Measurements from ENCODE around the gene NRROS. TPM values are rescaled to one million over a fixed set of nuclear protein-coding genes. Genes with fewer than 3 reads are reported as not detected.

The NRROS gene
- total RNA-seq, 2 donors from 2014 or later, result 2.1 to 3.2 TPM

DNA sequence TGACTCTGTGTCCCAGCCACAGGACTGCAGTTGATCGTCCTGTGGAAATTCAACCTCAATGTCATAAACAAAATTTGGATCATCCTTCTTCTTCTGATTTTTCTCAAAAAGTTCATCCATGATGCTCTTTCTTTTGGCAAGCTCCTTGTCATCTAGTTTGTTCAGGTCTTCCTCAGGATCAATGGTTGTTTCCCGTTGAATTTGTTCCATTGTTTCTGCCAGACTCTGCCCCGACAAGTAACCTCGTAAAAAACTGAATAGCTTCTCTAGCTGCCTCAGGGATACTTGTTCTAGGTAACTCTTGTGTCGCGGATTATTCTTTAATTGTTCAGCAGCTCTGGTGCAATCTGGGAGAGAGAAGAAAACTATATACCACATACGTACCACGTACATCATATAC is 68.1 kb downstream of the NRROS start:
- Histone ChIP-seq H3K4me1 (ENCODE audit: control insufficient read depth, insufficient read depth, low read length) (no peaks in the 10 kb centered on the region), H3K36me3 (ENCODE audit: control insufficient read depth, insufficient read depth, low read length) (no peaks in the 10 kb centered on the region), H3K4me3 (ENCODE audit: low read length) (no peak overlapping the region), H3K27me3 (ENCODE audit: control insufficient read depth, insufficient read depth, low read length, poor library complexity, severe bottlenecking) (no peaks in the 10 kb centered on the region), H3K27ac (ENCODE audit: low read depth, low read length) (no peak overlapping the region), H3K9ac (ENCODE audit: extremely low read depth, low read length, poor library complexity, severe bottlenecking) (no peak overlapping the region), H3K9me3 (ENCODE audit: control insufficient read depth, low read length) (no peaks in the 10 kb centered on the region)
- Mint-ChIP-seq H3K4me3 (no peak overlapping the region), H3K27me3 (ENCODE audit: insufficient read depth) (peaks cover 6% of the 10 kb centered on the region), H3K4me1 (peaks cover 7% of the 10 kb centered on the region), H3K9me3 (no peaks in the 10 kb centered on the region), H3K36me3 (ENCODE audit: low read depth) (no peaks in the 10 kb centered on the region), H3K27ac (no peak overlapping the region)
- DNase-seq, result no peak
- TF ChIP-seq CTCF (conservative IDR thresholded peaks at IDR 0.05), result no peak
- WGBS, 2 experiments (ENCODE audit: insufficient coverage in 1 of 2, insufficient read length in 1 of 2), result 75 to 95% methylated on average over 4 to 6 of the region's 8 CpGs

GRCh38 chr3:196708467-196708866 is 69.0 kb downstream of the NRROS start:
- no peak for TF ChIP-seq CTCF (conservative IDR thresholded peaks at IDR 0.05)
- no peak overlapping the region for H3K27ac Mint-ChIP-seq
- WGBS, 2 experiments (ENCODE audit: insufficient coverage in 1 of 2, insufficient read length in 1 of 2), result 94 to 96% methylated on average over 5 to 7 of the region's 7 CpGs

More at GRCh38 chr3:196708467-196708866, 69.0 kb downstream of the NRROS start:
- no peaks in the 10 kb centered on the region for H3K9me3 ChIP-seq (ENCODE audit: control insufficient read depth, low read length)
- Mint-ChIP-seq H3K9me3 (no peaks in the 10 kb centered on the region), H3K27me3 (ENCODE audit: insufficient read depth) (peaks cover 6% of the 10 kb centered on the region), H3K4me3 (no peak overlapping the region), H3K36me3 (ENCODE audit: low read depth) (no peaks in the 10 kb centered on the region), H3K4me1 (peaks cover 10% of the 10 kb centered on the region)
- H3K27me3 ChIP-seq (ENCODE audit: control insufficient read depth, insufficient read depth, low read length, poor library complexity, severe bottlenecking), result no peaks in the 10 kb centered on the region
- no peak overlapping the region for H3K9ac ChIP-seq (ENCODE audit: extremely low read depth, low read length, poor library complexity, severe bottlenecking)
- H3K27ac ChIP-seq (ENCODE audit: low read depth, low read length), result no peak overlapping the region
- H3K4me1 ChIP-seq (ENCODE audit: control insufficient read depth, insufficient read depth, low read length), result no peaks in the 10 kb centered on the region
- DNase-seq, result no peak
- H3K4me3 ChIP-seq (ENCODE audit: low read length), result no peak overlapping the region
- no peaks in the 10 kb centered on the region for H3K36me3 ChIP-seq (ENCODE audit: control insufficient read depth, insufficient read depth, low read length)

Other genes with a start within 250 kb of the NRROS start
- 100 to 1,000 TPM; 109 to 120 TPM for gene UBXN7, start 207.3 kb upstream of the NRROS start, total RNA-seq
- gene RNF168, start 135.9 kb upstream of the NRROS start, total RNA-seq, result 10 to 100 TPM; 37.3 to 48.4 TPM
- gene SMCO1, start 124.3 kb upstream of the NRROS start, total RNA-seq, result not detected
- gene WDR53, start 71.1 kb upstream of the NRROS start, total RNA-seq, result 10 to 100 TPM; 15.1 to 23.0 TPM
- gene FBXO45, start 71.0 kb upstream of the NRROS start, total RNA-seq, result 10 to 100 TPM; 15.9 to 16.4 TPM
- 1 to 10 TPM; 3.1 to 4.5 TPM for gene CEP19, start 72.6 kb downstream of the NRROS start, total RNA-seq
- gene PIGX, start 72.7 kb downstream of the NRROS start, total RNA-seq, result 10 to 100 TPM; 21.8 to 33.3 TPM
- 10 to 100 TPM; 58.7 to 76.6 TPM for gene PAK2, start 100.2 kb downstream of the NRROS start, total RNA-seq
- gene SENP5, start 228.2 kb downstream of the NRROS start, total RNA-seq, result 10 to 100 TPM; 35.2 to 44.3 TPM